Nephron (organoid): ENCODE data around the gene NBEAL2.
A peak's percentile ranks its signal among the peaks of the same experiment; 100 is the strongest.

Experiments
- H3K27ac Mint-ChIP-seq, 3 experiments: 2 replicates each; pipeline ENCODE4 v1.8.0; 2020; ENCODE audit warnings: mixed read lengths in 3 of 3, mild to moderate bottlenecking in 2 of 3, moderate library complexity in 1 of 3
- H3K27me3 Mint-ChIP-seq: 2 replicates; pipeline ENCODE4 v1.8.0; 2021; ENCODE audit warnings: low read depth, mild to moderate bottlenecking, moderate library complexity, mixed read lengths
- H3K36me3 Mint-ChIP-seq: 2 replicates; pipeline ENCODE4 v1.8.0; 2020; ENCODE audit warnings: low read depth, mixed read lengths
- H3K4me1 Mint-ChIP-seq: 2 replicates; pipeline ENCODE4 v1.8.0; 2020; ENCODE audit warnings: mixed read lengths
- H3K4me3 Mint-ChIP-seq, 3 experiments: 2 replicates each; pipeline ENCODE4 v1.8.0; 2020; ENCODE audit warnings: mild to moderate bottlenecking in 3 of 3, mixed read lengths in 3 of 3, moderate library complexity in 2 of 3
- H3K9me3 Mint-ChIP-seq: 2 replicates; pipeline ENCODE4 v1.8.0; 2020; ENCODE audit warnings: mixed read lengths
- CTCF ChIP-seq, 3 experiments: fragments of 200-600 bp; sonication (generic); IDR thresholded peaks; one replicate each; pipeline ENCODE4 v1.5.0; 2021; ENCODE audit warnings: antibody characterized with exemption in 3 of 3; ENCODE audit not compliant: unreplicated experiment in 3 of 3

The NBEAL2 gene

GRCh38 chr3:47041114-47041513, 61.6 kb downstream of the NBEAL2 start:
- Mint-ChIP-seq H3K27me3 (no peaks in the 10 kb centered on the region), H3K4me1 (no peaks in the 10 kb centered on the region), H3K36me3 (peaks cover 74% of the 10 kb centered on the region), H3K4me3 (no peak overlapping the region), H3K9me3 (no peaks in the 10 kb centered on the region), H3K27ac (no peak overlapping the region)
- TF ChIP-seq CTCF (IDR thresholded peaks at IDR 0.05; ENCODE audit: unreplicated experiment in 3 of 3), result no peak

GRCh38 chr3:47042231-47042791, 62.8 kb downstream of the NBEAL2 start:
- no peak for TF ChIP-seq CTCF (IDR thresholded peaks at IDR 0.05; ENCODE audit: unreplicated experiment in 3 of 3)
- Mint-ChIP-seq H3K4me3 (no peak overlapping the region), H3K9me3 (no peaks in the 10 kb centered on the region), H3K27ac (no peak overlapping the region), H3K27me3 (no peaks in the 10 kb centered on the region), H3K36me3 (peaks cover 69% of the 10 kb centered on the region), H3K4me1 (no peaks in the 10 kb centered on the region)

GRCh38 chr3:47047069-47047468, 67.6 kb downstream of the NBEAL2 start:
- peaks cover 47% of the 10 kb centered on the region for H3K36me3 Mint-ChIP-seq
- H3K27me3 Mint-ChIP-seq, result no peaks in the 10 kb centered on the region

GRCh38 chr3:47047673-47048072, 68.2 kb downstream of the NBEAL2 start:
- no peak for TF ChIP-seq CTCF (IDR thresholded peaks at IDR 0.05; ENCODE audit: unreplicated experiment in 3 of 3)
- H3K36me3 Mint-ChIP-seq, result peaks cover 41% of the 10 kb centered on the region
- H3K4me3 Mint-ChIP-seq, result no peak overlapping the region
- no peaks in the 10 kb centered on the region for H3K27me3 Mint-ChIP-seq
- H3K9me3 Mint-ChIP-seq, result no peaks in the 10 kb centered on the region
- no peaks in the 10 kb centered on the region for H3K4me1 Mint-ChIP-seq
- peak overlapping the region in 1 of 3 experiments; percentile 33 for H3K27ac Mint-ChIP-seq

More at GRCh38 chr3:47047069-47047468, 67.6 kb downstream of the NBEAL2 start:
- no peaks in the 10 kb centered on the region for H3K4me1 Mint-ChIP-seq
- H3K27ac Mint-ChIP-seq, result peak overlapping the region in 2 of 3 experiments; percentile 33 to 40
- TF ChIP-seq CTCF (IDR thresholded peaks at IDR 0.05; ENCODE audit: unreplicated experiment in 3 of 3), result no peak
- H3K4me3 Mint-ChIP-seq, result no peak overlapping the region
- H3K9me3 Mint-ChIP-seq, result no peaks in the 10 kb centered on the region

- Mint-ChIP-seq H3K27ac (no peak overlapping the region), H3K36me3 (peaks cover 46% of the 10 kb centered on the region), H3K27me3 (no peaks in the 10 kb centered on the region), H3K9me3 (no peaks in the 10 kb centered on the region), H3K4me3 (no peak overlapping the region), H3K4me1 (no peaks in the 10 kb centered on the region)
- TF ChIP-seq CTCF (IDR thresholded peaks at IDR 0.05; ENCODE audit: unreplicated experiment in 3 of 3), result no peak
Measured at GRCh38 chr3:47054412-47054811, 74.9 kb downstream of the NBEAL2 start.

- no peaks in the 10 kb centered on the region for H3K27me3 Mint-ChIP-seq
- H3K4me3 Mint-ChIP-seq, result no peak overlapping the region
- peaks cover 51% of the 10 kb centered on the region for H3K36me3 Mint-ChIP-seq
- TF ChIP-seq CTCF (IDR thresholded peaks at IDR 0.05; ENCODE audit: unreplicated experiment in 3 of 3), result no peak
- no peaks in the 10 kb centered on the region for H3K4me1 Mint-ChIP-seq
- no peaks in the 10 kb centered on the region for H3K9me3 Mint-ChIP-seq
- no peak overlapping the region for H3K27ac Mint-ChIP-seq
Measured at GRCh38 chr3:47056705-47057104, 77.2 kb downstream of the NBEAL2 start.
